ENCODE results near the gene MCF2L.

MCF2L gene

GRCh38 chr13:113121183-113121927, 152.3 kb downstream of the MCF2L start:
- Histone ChIP-seq H3K4me1 (no peaks in the 10 kb centered on the region), H3K9me3 (ENCODE audit: control insufficient read depth, low read length) (no peaks in the 10 kb centered on the region), H3K4me2 (ENCODE audit: low read length) (no peak overlapping the region), H3K4me3 (ENCODE audit: low read depth, low read length) (no peak overlapping the region), H3K27me3 (ENCODE audit: control insufficient read depth, insufficient read depth, low read length) (no peaks in the 10 kb centered on the region), H3K9ac (no peak overlapping the region), H3K27ac (no peak overlapping the region), H2AFZ (no peak overlapping the region), H3K79me2 (no peaks in the 10 kb centered on the region), H3K36me3 (ENCODE audit: control insufficient read depth, insufficient read depth, low read length) (no peaks in the 10 kb centered on the region)
- TF ChIP-seq CTCF (IDR thresholded peaks at IDR 0.05): no peak

- H3K4me1 ChIP-seq: no peaks in the 10 kb centered on the region
- no peaks in the 10 kb centered on the region for H3K27me3 ChIP-seq (ENCODE audit: control insufficient read depth, insufficient read depth, low read length)
- no peak overlapping the region for H3K4me2 ChIP-seq (ENCODE audit: low read length)
- H3K4me3 ChIP-seq (ENCODE audit: low read depth, low read length): no peak overlapping the region
- no peaks in the 10 kb centered on the region for H3K79me2 ChIP-seq
- no peaks in the 10 kb centered on the region for H3K9me3 ChIP-seq (ENCODE audit: control insufficient read depth, low read length)
- no peaks in the 10 kb centered on the region for H3K36me3 ChIP-seq (ENCODE audit: control insufficient read depth, insufficient read depth, low read length)
- no peak for TF ChIP-seq CTCF (IDR thresholded peaks at IDR 0.05)
- H3K27ac ChIP-seq: no peak overlapping the region
- H2AFZ ChIP-seq: no peak overlapping the region
- H3K9ac ChIP-seq: no peak overlapping the region
Observed at GRCh38 chr13:113121928-113122471, 153.0 kb downstream of the MCF2L start.

- no peak for TF ChIP-seq CTCF (IDR thresholded peaks at IDR 0.05)
- Histone ChIP-seq H2AFZ (no peak within 1 kb of the TSS), H3K4me2 (ENCODE audit: low read length) (no peak within 1 kb of the TSS), H3K27ac (no peak within 1 kb of the TSS), H3K4me3 (ENCODE audit: low read depth, low read length) (no peak within 1 kb of the TSS), H3K27me3 (ENCODE audit: control insufficient read depth, insufficient read depth, low read length) (no peaks in the 10 kb centered on the region), H3K9me3 (ENCODE audit: control insufficient read depth, low read length) (no peaks in the 10 kb centered on the region), H3K9ac (no peak within 1 kb of the TSS), H3K4me1 (no peaks in the 10 kb centered on the region), H3K79me2 (no peaks in the 10 kb centered on the region), H3K36me3 (ENCODE audit: control insufficient read depth, insufficient read depth, low read length) (no peaks in the 10 kb centered on the region)
Observed at GRCh38 chr13:113122550-113123225, 153.7 kb downstream of the MCF2L start, which contains the start of gene F10. TSS of gene F10 (plus strand) at chr13:113122799. CDS start at chr13:113122856, 57 bp downstream.

- Histone ChIP-seq H3K9ac (no peak overlapping the region), H3K27ac (no peak overlapping the region)
Observed at GRCh38 chr13:113123226-113124201, 154.5 kb downstream of the MCF2L start.

More at GRCh38 chr13:113123226-113124201, 154.5 kb downstream of the MCF2L start:
- Histone ChIP-seq H3K4me3 (ENCODE audit: low read depth, low read length) (no peak overlapping the region), H3K9me3 (ENCODE audit: control insufficient read depth, low read length) (no peaks in the 10 kb centered on the region), H3K4me2 (ENCODE audit: low read length) (no peak overlapping the region), H3K36me3 (ENCODE audit: control insufficient read depth, insufficient read depth, low read length) (no peaks in the 10 kb centered on the region), H3K4me1 (no peaks in the 10 kb centered on the region), H3K27me3 (ENCODE audit: control insufficient read depth, insufficient read depth, low read length) (no peaks in the 10 kb centered on the region), H2AFZ (no peak overlapping the region), H3K79me2 (no peaks in the 10 kb centered on the region)
- no peak for TF ChIP-seq CTCF (IDR thresholded peaks at IDR 0.05)

Data from parathyroid adenoma (tissue), 2 donors.